ENCODE results near the gene NOB1. TPM values are rescaled to one million over a fixed set of nuclear protein-coding genes. Genes with fewer than 3 reads are reported as not detected.

NOB1 gene
- total RNA-seq, 1 experiment from 2014 or later = 101 TPM

DNA sequence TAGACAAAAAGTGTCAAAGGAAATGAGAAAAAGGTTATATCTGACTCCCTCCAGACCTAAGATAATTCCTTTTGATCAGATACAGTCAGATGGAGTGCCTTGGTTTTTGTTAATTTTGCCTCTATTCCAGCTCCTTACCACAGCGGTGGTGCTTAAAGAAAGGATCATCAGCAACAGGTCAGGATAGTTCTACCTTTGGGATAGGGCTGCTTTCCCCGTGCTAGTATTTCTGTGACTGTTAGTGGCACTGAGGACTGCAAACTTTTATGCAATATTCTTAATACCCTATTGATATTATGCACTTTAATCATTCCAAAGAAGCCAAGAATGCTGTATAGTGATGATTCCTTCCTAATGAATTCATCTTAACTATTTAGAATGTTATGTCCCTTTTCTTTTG is 52.9 kb downstream of the NOB1 start:
- Histone ChIP-seq H3K79me2 (ENCODE audit: insufficient read depth, low read length) (no peaks in the 10 kb centered on the region), H3K4ac (ENCODE audit: low read depth, low read length) (no peak overlapping the region), H3K4me1 (ENCODE audit: insufficient read depth, low read length) (no peaks in the 10 kb centered on the region), H3K79me1 (ENCODE audit: insufficient read depth, low read depth, low read length, poor library complexity, severe bottlenecking) (no peaks in the 10 kb centered on the region), H2BK5ac (ENCODE audit: insufficient read length, low read length) (no peak overlapping the region), H3K27me3 (ENCODE audit: insufficient read depth, low read length) (no peaks in the 10 kb centered on the region), H2AFZ (ENCODE audit: low read length) (no peak overlapping the region), H4K5ac (ENCODE audit: insufficient read length, low read depth, low read length) (no peak overlapping the region), H3K23ac (ENCODE audit: insufficient read length, low read depth, low read length) (no peak overlapping the region), H3K9me3 (ENCODE audit: control insufficient read depth, low read depth, low read length) (no peaks in the 10 kb centered on the region), H3K4me2 (ENCODE audit: insufficient read depth, insufficient read length, low read length) (no peak overlapping the region), H3K56ac (ENCODE audit: insufficient read length, low read depth, low read length) (no peak overlapping the region), H3T11ph (ENCODE audit: low read length) (no peak overlapping the region), H4K8ac (replicated peaks; ENCODE audit: insufficient read length, low read depth, low read length) (no peak overlapping the region), H2BK120ac (ENCODE audit: low read depth, low read length, poor library complexity, severe bottlenecking) (no peak overlapping the region), H2AK5ac (ENCODE audit: insufficient read length, low read length) (no peak overlapping the region), H2BK20ac (ENCODE audit: low read depth, low read length, poor library complexity, severe bottlenecking) (no peak overlapping the region), H3K9ac (ENCODE audit: extremely low read depth, insufficient read length, low read length) (no peak overlapping the region), H2BK12ac (ENCODE audit: insufficient read length, low read depth, low read length) (no peak overlapping the region), H3K23me2 (ENCODE audit: insufficient read length, low read depth, low read length, poor library complexity, severe bottlenecking) (no peaks in the 10 kb centered on the region), H3K14ac (ENCODE audit: insufficient read depth, low read length) (no peak overlapping the region), H3K18ac (ENCODE audit: insufficient read length, low read depth, low read length) (no peak overlapping the region), H4K20me1 (ENCODE audit: control insufficient read depth, insufficient read depth, insufficient read length) (no peaks in the 10 kb centered on the region), H3K27ac (ENCODE audit: insufficient read length, low read depth, low read length) (no peak overlapping the region), H2BK15ac (ENCODE audit: low read depth, low read length) (no peak overlapping the region), H4K91ac (ENCODE audit: insufficient read length, low read depth, low read length) (no peak overlapping the region)
- TF ChIP-seq, protein P1, sequence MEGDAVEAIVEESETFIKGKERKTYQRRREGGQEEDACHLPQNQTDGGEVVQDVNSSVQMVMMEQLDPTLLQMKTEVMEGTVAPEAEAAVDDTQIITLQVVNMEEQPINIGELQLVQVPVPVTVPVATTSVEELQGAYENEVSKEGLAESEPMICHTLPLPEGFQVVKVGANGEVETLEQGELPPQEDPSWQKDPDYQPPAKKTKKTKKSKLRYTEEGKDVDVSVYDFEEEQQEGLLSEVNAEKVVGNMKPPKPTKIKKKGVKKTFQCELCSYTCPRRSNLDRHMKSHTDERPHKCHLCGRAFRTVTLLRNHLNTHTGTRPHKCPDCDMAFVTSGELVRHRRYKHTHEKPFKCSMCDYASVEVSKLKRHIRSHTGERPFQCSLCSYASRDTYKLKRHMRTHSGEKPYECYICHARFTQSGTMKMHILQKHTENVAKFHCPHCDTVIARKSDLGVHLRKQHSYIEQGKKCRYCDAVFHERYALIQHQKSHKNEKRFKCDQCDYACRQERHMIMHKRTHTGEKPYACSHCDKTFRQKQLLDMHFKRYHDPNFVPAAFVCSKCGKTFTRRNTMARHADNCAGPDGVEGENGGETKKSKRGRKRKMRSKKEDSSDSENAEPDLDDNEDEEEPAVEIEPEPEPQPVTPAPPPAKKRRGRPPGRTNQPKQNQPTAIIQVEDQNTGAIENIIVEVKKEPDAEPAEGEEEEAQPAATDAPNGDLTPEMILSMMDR (conservative IDR thresholded peaks at IDR 0.05) = no peak
- Mint-ChIP-seq H3K4me1 (peaks cover 4% of the 10 kb centered on the region in 2 experiments), H3K4me3 (no peak overlapping the region), H3K36me3 (ENCODE audit: insufficient read depth in 1 of 3, low read depth in 3 of 3) (no peaks in the 10 kb centered on the region; a peak in 1 of 7 replicates), H3K27ac (peak overlapping the region in 1 of 3 experiments; percentile 34; a peak in 1 of 7 replicates), H3K27me3 (ENCODE audit: low read depth) (no peaks in the 10 kb centered on the region), H3K9me3 (no peaks in the 10 kb centered on the region)
- no peak for DNase-seq
- no CpG with 5 or more reads among the region's 2 CpGs for WGBS (ENCODE audit: extremely low coverage, insufficient read length, low lambda C conversion rate)

Measured in H9 (cell line).